Stimulated activated CD8-positive, alpha-beta memory T cell treated with anti-CD3 and anti-CD28 coated beads, Interleukin-12 subunit alpha, Interleukin-12 subunit beta, amount 100 ng/mL, for 4 hours (primary cell): Measurements from ENCODE around the gene ANO6.
A peak's percentile ranks its signal among the peaks of the same experiment; 100 is the strongest.
"Not testable (repeated sequence)": the region's sequence is repeated elsewhere in the genome, so short reads cannot be mapped to it uniquely, and the experiment has no call there.

ENCODE experiments used
- DNase-seq: peaks from one replicate; pipeline ENCODE4 v3.0.0-alpha.2; 2020; ENCODE audit warnings: low read depth

ANO6 gene, protein sequence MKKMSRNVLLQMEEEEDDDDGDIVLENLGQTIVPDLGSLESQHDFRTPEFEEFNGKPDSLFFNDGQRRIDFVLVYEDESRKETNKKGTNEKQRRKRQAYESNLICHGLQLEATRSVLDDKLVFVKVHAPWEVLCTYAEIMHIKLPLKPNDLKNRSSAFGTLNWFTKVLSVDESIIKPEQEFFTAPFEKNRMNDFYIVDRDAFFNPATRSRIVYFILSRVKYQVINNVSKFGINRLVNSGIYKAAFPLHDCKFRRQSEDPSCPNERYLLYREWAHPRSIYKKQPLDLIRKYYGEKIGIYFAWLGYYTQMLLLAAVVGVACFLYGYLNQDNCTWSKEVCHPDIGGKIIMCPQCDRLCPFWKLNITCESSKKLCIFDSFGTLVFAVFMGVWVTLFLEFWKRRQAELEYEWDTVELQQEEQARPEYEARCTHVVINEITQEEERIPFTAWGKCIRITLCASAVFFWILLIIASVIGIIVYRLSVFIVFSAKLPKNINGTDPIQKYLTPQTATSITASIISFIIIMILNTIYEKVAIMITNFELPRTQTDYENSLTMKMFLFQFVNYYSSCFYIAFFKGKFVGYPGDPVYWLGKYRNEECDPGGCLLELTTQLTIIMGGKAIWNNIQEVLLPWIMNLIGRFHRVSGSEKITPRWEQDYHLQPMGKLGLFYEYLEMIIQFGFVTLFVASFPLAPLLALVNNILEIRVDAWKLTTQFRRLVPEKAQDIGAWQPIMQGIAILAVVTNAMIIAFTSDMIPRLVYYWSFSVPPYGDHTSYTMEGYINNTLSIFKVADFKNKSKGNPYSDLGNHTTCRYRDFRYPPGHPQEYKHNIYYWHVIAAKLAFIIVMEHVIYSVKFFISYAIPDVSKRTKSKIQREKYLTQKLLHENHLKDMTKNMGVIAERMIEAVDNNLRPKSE

DNA sequence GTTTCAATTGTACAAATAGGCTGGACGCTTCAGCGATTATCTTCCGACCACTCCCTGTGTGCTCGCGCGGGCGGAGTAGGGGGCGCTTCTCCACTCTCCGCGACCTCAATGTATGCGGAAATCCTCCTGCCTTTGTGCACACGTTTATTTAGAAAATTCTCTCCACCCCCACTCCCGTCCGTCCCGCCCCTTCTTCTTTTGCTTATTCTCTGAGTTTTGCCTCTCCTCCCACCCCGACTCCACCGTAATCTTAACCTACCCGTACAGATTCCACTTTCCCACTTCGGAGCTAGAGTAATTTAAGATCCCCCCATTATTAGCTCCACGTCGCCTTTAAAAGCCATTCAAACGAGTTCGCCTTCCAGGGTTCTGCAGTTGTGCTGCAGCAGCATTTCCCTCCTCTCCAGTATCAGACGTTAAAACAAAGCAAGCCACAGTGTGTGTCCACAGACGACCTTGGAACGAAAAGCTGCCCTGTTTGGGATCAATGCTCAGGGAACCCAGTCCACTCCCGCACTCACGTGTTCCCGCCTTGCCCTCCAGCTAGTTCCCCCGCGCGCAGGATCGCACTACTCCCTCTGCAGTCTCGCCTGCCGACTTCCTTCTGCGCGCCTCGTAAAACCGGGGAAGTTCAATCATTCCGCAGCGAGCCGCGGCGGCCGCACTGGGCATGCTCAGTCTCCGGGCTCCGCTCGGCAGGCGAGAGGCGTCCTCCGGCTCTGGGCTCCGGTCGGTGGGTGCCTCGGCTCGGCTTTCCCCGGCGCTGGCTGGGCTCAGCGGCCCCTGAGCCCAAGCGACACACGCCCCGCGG is at the start of gene ANO6:
Gene ANO6 (plus strand): TSS at position 677 of the 811 bp plus-strand sequence. CDS start 227 bp downstream, outside the sequence.
- DNase-seq, result peak; percentile 61

DNA sequence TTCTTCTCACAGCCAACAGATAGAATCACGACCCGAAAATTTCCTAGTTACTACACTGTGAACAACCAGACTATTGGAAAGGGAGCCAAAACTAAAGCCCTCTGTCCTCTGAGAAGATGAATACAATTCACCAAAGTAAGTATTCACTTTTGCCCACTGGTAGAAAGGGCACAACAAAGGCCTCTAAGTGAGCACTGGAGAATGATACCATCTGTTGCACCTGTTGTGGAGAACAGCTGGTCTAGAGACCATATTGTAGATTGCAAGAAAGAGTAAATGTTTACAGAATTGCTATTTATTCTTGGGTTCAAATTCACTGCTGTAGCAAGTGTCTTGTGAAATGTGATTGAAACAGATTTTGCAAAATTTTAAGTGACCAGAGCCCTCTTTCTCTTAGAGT is 46.9 kb upstream of the ANO6 start:
- DNase-seq, result no peak

DNA sequence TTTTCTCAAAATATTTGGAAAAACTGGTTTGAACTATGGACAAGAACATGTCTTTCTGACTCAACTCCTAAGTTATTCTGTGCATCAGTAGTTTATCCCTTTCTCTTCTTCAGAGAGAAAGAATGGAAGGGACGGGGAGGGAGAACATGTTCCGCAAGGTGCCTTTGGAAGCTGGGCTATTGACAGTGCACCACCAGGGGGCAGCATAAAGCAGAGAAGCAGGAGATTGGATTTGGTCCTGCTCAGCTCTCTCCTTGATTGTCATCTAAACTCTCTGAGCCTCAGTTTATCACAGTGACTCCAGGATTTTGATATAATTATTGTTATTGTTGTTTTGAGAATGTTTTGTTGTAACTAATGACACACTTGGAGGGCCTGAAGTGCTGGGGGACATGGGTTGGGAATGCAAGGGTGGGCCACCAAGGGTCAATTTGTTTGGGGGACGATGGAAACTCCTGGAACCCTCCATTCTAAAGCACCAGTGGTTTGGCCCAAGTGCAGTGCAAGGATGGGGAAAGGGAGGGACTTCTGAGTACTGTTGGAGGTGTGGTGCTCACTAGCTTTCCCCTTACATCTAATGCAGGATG is 45.3 kb upstream of the ANO6 start:
- peak; percentile 37 for DNase-seq

DNA sequence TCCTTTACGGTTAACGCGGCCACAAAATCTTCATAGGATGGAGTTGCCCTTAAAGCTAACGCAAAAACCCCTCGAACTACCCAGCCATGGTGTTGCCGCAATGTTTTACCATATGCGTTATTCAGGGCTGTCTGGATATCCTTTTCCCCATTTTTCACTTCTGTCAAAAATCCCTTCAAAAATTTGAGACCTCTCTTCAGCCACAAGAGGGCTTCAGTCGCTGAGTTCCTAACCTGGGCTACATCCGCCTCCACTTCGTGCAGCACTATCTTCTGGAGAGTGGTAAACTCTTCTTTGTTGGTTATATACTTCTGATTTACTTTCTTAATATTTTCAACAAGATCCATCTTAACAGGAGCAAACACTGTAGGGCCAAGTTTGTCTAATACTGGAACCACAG is 42.6 kb upstream of the ANO6 start:
- DNase-seq, result not testable (repeated sequence)

DNA sequence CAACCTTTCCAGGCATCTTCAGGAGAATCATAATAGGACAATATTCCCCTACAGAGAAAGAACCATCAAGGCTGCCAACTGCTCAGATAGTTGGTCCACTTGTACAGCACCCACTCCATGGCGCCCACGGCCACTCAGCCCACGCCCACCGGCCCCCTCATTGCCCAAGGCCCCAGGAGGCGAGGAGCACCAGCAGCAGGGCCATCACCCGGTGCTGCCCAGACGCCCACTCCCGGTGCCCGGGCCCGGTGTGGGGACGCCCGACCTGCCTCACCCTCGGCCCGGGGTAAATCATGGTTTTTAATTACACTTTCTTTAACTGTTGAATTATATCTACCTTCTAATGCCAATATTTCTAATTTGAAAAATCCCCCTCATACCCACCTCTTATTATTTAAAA is 41.3 kb upstream of the ANO6 start:
- DNase-seq, result no peak

DNA sequence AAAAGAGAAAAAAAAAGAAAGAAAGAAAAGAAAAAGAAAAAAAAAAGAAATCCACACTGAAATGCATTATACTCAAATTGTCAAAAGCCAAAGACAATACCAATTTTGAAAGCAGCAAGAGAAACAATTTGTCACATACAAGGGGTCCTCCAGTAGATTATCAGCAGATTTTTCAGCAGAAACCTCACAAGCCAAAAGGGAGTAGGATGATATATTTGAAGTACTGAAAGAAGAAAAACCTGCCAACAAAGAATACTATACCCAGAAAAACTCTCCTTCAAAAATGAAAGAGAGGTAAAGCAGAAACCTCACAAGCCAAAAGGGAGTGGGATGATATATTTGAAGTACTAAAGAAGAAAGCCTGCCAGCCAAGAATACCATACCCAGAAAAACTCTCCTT is 37.1 kb upstream of the ANO6 start:
- no peak for DNase-seq

DNA sequence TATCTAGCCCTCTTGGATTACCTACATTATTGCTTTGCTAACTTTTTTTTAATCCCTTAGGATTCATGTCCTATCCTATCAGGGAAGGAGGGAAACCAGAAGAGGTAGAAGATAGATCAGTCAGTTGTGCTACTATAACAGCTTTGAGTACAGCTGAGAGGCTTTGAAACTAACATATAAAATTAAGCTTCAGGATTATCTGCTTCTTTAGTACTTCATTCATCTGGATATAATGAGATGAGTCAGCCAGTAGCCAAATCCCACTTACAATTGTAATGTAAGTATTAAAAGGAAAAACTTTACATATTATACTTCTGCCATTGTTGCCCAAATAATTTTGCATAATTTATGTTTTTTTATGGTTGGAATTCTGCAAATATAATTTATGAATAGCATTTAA is 33.4 kb upstream of the ANO6 start:
- no peak for DNase-seq

DNA sequence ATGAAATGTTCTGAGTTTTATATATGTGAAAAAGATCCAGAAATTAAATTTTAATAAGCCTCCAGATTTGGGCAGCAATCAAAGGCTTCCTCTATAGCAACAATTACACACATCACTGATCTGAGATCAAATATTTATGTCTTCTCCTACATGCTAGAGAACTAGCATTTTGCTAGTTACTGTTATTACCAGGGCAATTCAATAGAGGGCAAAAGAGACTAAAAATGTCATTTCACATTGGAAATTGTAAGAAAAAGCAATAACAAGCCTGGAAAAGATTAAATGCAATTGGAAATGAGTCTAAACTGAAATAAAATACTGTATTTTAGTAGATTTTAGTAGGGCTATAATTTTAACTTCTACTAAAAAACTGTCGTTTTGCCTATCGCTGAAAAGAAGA is 32.6 kb upstream of the ANO6 start:
- no peak for DNase-seq

DNA sequence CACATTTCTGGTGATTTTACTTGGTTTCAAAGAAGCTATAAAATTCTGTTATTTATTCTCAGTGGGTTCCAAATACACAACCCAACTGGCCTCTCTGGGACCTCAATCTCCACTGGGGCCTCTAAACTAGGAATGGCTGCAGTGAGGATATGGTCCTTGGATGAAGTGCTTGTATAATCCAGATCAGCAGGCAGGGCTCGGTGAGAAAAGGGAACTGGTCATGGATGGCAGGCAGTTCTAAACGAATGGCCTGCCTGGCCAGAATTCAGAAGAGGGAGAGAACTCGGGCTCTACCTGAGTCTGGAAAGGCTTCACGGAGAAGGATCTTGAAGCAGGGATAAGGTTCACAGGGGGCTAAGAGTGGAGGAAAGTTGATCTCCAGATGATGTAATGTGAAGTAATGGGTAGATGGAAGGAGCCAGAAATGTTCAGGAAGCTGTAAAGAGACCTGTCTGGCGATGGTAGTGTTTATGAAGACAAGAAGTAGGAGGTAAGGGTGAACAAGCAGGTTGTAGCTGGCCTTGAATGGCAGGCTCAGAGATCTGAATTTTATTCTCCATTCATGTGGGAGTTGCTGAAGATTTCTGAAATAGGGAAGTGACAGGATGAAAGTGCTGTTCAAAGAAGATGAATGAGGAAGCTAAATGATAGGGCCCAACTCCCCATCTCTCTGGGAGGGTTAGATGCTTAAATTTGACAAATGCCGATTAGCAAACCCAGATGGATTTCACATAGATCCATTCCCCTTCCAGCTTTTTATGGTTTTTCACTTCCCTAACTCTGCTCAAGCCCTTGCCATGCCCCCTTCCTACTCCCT is 31.5 kb upstream of the ANO6 start:
- DNase-seq, result no peak

DNA sequence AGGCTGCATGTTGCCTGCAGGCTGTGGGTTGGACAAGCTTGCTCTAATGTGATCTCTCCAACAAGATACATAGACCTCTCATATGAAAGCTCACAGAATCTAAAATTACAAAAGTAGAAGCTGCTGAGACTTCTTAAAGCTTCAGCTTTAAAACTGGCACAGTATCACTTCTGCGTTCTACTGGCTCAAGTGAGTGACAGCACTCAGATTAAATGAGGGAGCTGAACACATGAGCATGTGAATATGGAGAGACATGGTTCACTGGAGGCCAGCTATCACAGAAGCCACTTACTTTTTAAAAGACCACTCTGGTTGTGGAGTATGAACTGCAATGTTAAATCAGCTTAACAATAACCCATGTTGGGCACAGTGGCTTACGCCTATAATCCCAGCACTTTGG is 29.1 kb upstream of the ANO6 start:
- DNase-seq, result no peak

DNA sequence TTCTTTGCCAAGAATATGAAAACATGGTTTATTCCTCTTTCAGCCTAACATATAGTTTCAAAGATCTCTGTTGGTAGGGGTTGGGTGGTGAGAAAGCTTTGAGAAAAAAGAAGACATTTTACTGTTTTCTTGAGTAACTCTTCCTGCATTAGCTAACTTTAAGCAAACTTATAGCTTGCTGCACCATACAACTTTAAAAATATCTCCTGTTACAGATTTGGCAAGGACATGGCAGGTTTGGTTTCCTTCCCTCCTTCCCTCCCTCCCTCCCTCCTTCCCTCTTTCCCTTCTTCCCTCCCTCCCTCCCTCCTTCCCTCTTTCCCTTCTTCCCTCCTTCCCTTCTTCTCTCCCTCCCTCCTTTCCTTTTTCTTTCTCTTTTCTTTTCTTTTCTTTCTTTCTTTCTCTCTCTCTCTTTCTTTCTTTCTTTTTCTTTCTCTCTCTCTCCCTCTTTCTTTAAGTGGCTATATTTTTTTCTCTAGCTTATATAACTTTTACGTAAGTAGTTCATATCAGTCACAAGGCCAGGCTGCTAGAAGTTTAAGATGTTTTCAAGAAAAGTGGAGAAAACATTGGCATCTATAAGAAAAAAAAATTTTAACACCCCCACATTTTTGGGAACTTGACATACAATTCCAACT is 26.0 kb upstream of the ANO6 start:
- DNase-seq, result no peak

DNA sequence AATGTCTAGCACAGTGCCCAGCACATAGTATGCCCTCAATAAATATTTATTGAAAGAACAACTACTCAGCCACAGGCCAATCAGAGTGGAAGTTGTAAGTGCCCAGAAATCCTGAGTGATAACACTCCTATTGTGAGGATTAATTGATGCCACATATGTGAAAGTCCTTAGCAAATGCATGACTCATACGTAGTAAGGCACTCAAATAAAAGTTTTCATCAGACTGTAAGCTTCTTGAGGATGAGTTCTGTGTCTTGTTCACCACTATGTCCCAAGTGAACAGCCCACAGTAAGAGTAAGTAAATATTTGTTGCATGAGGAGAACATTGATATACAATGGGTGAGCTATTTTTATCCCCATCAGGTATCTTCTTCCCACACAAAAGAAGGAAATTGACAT is 24.7 kb upstream of the ANO6 start:
- DNase-seq, result no peak

DNA sequence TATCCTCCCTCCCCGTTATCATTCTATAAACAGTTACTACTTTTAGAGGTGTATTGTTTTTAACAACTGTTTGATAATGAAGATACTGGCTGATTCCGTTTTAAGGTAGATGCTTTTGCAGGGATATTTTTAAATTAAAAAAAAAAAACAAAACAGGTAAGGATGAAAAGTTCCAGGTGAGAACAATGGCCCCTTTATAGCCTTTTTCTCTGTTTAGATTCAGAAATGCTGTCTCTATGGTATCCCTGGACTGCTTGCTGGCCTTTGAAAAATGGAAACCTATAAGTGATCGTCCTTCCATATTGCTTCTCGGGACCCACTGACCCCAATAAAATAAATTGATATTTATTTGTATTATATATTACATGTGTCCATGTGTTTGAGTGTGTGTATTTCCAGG is 23.2 kb upstream of the ANO6 start:
- DNase-seq, result no peak

DNA sequence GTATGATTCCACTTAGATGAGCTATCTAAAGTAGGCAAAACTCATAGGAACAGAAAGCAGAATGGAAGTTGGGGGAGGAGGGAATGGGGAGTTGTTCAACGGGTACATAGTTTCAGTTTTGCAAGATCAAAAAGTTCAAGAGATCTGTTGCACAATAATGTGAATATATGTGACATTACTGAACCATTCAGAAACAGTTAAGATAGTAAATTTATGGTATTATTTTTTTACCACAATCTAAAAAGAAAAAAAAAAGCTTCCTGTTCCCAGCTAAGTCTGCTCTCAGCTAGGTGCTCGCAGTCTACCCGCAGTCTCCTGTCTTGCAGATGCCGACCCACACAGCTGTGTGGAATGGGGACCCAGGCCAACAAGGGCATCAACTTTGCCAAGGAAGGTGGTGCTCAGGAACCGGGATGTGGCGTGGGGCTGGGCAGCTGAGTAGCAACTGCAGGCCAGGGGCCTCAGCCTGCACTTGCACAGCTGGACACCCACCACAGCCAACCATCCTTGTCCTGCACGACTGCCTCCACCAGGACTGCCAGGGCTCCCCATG is 15.3 kb upstream of the ANO6 start:
- DNase-seq, result no peak

DNA sequence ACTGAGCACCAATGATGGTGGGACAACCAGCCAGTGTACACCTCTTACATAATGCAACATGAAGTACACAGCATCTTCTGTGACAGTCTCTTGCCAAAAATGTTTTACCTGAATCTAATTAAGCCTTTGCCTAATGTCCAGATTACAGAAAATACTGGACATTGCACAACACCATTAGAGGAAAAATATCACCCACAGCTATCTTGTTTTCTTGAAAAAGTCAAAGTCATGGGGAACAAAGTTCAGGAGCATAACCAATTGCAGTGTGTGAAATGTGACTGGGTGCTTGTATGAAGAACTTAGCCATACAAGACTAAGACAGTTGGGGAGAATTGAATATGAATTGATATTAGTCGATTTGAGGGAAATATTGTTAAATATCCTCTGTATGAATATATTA is 12.1 kb upstream of the ANO6 start:
- no peak for DNase-seq

DNA sequence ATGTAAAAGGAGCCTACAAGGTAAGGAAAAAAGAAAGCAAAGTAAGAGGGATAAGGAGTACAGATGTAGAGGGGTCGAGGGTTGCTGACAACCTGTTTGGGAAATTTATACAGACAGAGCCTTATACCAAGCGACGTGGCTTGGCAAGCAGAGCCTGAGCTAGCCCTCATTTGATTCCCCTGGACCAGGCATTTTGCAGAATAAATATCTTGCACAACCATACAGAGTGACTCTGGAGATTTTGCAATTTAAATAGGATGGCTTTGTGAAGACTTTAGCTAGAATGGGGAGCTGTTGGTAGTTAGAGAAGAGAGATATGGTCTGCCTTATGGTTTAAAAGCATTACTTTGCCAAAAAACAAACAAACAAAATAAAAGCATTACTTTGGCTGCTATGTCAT is 11.1 kb upstream of the ANO6 start:
- DNase-seq, result no peak

DNA sequence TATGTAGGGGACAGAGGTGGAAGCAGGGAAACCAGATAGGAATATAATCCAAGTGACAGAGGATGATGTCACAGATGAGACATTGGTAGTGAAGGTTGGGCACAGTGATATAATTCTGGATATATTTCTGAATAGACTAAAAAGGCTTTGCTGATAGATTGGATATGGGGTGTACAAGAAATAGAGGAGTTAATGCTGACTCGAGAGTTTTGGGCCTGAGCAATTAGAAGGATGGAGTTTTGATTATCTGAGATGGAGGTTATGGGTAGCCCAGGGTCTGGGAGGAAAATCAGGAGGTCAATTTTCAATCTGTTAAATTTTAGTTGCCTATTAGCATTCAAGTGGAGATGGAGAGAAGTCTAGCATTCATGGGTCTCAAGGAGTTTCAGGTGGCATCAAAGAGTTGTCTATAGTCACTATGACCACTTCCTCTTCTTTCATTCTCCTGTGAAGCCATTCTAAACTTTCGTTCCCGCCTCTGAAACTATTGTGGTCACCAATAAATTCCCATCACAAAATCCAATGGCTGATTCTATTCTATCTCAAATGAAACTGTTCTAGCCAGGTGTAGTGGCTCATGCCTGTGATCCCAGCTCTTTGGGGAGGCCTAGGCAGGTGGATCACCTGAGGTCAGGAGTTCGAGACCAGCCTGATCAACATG is 10.6 kb upstream of the ANO6 start:
- no peak for DNase-seq

DNA sequence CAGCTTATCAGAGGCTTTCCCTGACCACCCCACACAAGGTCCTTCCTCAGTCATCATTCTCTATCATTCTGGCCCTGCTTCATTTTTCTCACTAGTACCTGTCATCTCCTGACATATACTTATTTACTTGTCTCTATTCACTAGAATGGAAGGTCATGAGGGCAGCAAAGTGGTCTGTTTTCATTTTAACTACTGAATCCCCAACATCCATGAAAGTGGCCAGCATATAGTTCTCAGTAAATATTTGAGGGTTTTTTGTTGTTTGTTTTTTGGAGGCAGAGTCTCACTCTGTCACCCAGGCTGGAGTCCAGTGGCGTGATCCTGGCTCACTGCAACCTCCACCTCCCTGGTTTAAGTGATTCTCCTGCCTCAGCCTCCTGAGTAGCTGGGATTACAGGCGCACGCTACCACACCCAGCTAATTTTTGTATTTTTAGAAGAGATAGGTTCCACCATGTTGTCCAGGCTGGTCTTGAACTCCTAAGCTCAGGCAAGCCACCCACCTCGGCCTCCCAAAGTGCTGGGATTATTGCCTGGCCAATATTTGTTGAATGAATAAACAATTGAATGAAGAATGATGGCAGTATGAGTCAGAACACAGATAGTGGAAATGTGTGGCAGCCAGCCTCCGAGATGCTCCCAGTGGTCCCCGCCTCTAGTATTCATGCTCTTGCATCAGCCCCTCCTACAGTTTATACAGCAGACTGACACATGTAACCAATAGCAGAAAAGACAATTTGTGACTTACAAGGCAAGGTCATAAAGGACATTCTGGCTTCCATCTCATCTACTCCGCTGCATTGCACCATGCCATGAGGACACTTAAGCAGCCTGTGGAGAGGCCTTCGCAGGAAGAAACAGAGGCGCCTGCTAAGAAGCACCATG is 7.0 kb upstream of the ANO6 start:
- DNase-seq, result no peak

DNA sequence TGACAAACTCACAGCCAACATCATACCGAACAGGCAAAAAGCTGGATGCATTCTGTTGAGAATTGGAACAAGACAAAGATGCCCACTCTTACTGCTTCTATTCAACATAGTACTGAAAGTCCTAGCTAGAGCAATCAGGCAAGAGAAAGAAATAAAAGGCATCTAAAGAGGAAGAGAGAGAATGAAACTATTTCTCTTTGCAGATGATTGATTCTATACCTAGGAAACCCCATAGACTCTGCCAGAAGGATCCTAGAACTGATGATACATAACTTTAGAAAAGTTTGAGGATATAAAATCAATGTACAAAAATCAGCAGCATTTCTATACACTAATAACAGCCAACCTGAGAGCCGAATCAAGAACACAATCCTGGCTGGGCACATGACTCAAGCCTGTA is 6.1 kb upstream of the ANO6 start:
- DNase-seq, result no peak
